Measurements from ENCODE around the gene FBXW11. TPM values are rescaled to one million over a fixed set of nuclear protein-coding genes. Genes with fewer than 3 reads are reported as not detected.

The FBXW11 gene
- total RNA-seq, 1 donor from 2014 or later = 64.7 TPM

DNA sequence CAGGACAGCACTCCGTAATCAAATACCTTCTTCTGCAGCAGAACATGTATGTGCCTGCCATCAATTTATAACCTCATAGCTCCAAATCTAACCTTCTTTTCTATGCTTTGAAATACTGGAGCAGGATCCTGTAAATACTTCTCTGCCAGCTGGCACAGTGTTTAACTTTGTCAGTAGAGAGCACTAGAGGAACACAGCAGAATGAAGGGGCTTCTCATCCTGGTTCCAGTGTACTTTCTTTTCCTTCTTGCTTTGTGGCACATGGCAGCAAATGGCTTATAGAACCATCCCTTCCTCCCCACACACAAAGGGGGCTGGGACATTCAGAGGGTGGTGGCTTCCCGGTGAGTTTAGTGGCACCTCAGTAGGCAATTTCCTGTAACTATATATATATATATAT is 3.8 kb upstream of the FBXW11 start:
- no peak overlapping the region for H3K4me3 Mint-ChIP-seq (ENCODE audit: unreplicated experiment)
- peaks cover 22% of the 10 kb centered on the region for H3K4me1 Mint-ChIP-seq (ENCODE audit: low read depth, unreplicated experiment)
- Histone ChIP-seq H3K4me3 (ENCODE audit: insufficient read depth, low read depth, low read length) (no peak overlapping the region), H3K79me2 (ENCODE audit: insufficient read depth, low read length) (peaks cover 12% of the 10 kb centered on the region), H4K20me1 (ENCODE audit: insufficient read depth, low read length) (peaks cover 14% of the 10 kb centered on the region), H2AFZ (ENCODE audit: low read depth, low read length) (no peak overlapping the region), H3K27me3 (ENCODE audit: insufficient read depth, low read length) (no peaks in the 10 kb centered on the region), H3K4me1 (ENCODE audit: insufficient read depth, low read length) (peaks cover 27% of the 10 kb centered on the region), H3K9me3 (ENCODE audit: insufficient read depth, low read depth, low read length) (no peaks in the 10 kb centered on the region), H3K27ac (ENCODE audit: low read depth, low read length) (no peak overlapping the region), H3K9ac (ENCODE audit: low read length) (no peak overlapping the region), H3K36me3 (ENCODE audit: insufficient read depth, low read length) (no peaks in the 10 kb centered on the region), H3K4me2 (ENCODE audit: low read length) (no peak overlapping the region)
- H3K27me3 Mint-ChIP-seq (ENCODE audit: low read depth, unreplicated experiment) = no peaks in the 10 kb centered on the region
- FAIRE-seq = no peak
- DNase-seq (ENCODE audit: low read depth) = peak; percentile 22
- H3K36me3 Mint-ChIP-seq (ENCODE audit: low read depth, unreplicated experiment) = no peaks in the 10 kb centered on the region
- no peaks in the 10 kb centered on the region for H3K9me3 Mint-ChIP-seq (ENCODE audit: unreplicated experiment)
- H3K27ac Mint-ChIP-seq (ENCODE audit: unreplicated experiment) = no peak overlapping the region
- no peak for TF ChIP-seq EZH2 (IDR thresholded peaks at IDR 0.05; ENCODE audit: insufficient read depth, low read length)
- TF ChIP-seq, protein P1, sequence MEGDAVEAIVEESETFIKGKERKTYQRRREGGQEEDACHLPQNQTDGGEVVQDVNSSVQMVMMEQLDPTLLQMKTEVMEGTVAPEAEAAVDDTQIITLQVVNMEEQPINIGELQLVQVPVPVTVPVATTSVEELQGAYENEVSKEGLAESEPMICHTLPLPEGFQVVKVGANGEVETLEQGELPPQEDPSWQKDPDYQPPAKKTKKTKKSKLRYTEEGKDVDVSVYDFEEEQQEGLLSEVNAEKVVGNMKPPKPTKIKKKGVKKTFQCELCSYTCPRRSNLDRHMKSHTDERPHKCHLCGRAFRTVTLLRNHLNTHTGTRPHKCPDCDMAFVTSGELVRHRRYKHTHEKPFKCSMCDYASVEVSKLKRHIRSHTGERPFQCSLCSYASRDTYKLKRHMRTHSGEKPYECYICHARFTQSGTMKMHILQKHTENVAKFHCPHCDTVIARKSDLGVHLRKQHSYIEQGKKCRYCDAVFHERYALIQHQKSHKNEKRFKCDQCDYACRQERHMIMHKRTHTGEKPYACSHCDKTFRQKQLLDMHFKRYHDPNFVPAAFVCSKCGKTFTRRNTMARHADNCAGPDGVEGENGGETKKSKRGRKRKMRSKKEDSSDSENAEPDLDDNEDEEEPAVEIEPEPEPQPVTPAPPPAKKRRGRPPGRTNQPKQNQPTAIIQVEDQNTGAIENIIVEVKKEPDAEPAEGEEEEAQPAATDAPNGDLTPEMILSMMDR (IDR thresholded peaks at IDR 0.05; ENCODE audit: insufficient read depth, low read depth, low read length) = no peak

DNA sequence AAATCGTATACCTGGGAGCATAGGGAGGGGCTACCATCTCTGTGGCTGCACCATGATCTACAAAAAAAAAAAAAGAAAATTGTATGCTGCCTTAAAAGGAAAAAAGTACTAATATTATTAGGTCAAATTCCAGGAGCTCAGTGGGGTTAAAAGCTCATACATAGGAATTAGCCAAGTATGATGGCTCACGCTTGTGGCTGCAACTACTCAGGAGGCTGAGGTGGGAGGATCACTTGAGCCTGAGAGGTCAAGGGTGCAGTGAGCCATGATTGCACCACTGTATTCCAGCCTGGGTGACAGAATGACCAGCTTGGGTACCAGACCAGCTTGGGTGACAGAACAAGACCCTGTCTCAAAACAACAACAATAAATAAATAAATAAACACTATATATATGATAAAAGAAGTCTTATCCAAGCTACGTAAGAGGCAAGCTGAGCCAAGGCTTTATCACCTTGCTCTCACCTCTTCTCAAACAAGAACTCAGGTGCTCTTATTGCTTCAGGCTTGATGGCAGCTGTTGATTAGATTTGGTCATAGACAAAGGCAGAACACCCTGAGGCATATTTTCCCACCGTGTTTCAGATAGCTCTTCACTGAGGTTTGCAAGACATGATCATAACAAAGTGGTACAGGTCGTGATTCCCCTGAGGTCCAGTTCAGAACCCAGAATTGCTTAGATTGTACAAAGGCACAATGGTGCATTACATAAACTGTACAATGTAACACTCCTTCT is 3.3 kb upstream of the FBXW11 start:
- FAIRE-seq (no peak), DNase-seq (ENCODE audit: low read depth) (no peak)
- Histone ChIP-seq H3K4me2 (ENCODE audit: low read length) (no peak overlapping the region), H3K9me3 (ENCODE audit: insufficient read depth, low read depth, low read length) (no peaks in the 10 kb centered on the region), H2AFZ (ENCODE audit: low read depth, low read length) (no peak overlapping the region), H3K4me1 (ENCODE audit: insufficient read depth, low read length) (peaks cover 32% of the 10 kb centered on the region), H3K4me3 (ENCODE audit: insufficient read depth, low read depth, low read length) (no peak overlapping the region), H3K27me3 (ENCODE audit: insufficient read depth, low read length) (no peaks in the 10 kb centered on the region), H3K27ac (ENCODE audit: low read depth, low read length) (no peak overlapping the region), H3K36me3 (ENCODE audit: insufficient read depth, low read length) (no peaks in the 10 kb centered on the region), H3K79me2 (ENCODE audit: insufficient read depth, low read length) (peaks cover 18% of the 10 kb centered on the region), H4K20me1 (ENCODE audit: insufficient read depth, low read length) (peaks cover 20% of the 10 kb centered on the region), H3K9ac (ENCODE audit: low read length) (no peak overlapping the region)
- Mint-ChIP-seq H3K27me3 (ENCODE audit: low read depth, unreplicated experiment) (no peaks in the 10 kb centered on the region), H3K9me3 (ENCODE audit: unreplicated experiment) (no peaks in the 10 kb centered on the region), H3K27ac (ENCODE audit: unreplicated experiment) (no peak overlapping the region), H3K4me1 (ENCODE audit: low read depth, unreplicated experiment) (peaks cover 23% of the 10 kb centered on the region), H3K36me3 (ENCODE audit: low read depth, unreplicated experiment) (no peaks in the 10 kb centered on the region), H3K4me3 (ENCODE audit: unreplicated experiment) (no peak overlapping the region)
- TF ChIP-seq, protein P1 (IDR thresholded peaks at IDR 0.05; ENCODE audit: insufficient read depth, low read depth, low read length) = no peak
- TF ChIP-seq EZH2 (IDR thresholded peaks at IDR 0.05; ENCODE audit: insufficient read depth, low read length) = no peak

DNA sequence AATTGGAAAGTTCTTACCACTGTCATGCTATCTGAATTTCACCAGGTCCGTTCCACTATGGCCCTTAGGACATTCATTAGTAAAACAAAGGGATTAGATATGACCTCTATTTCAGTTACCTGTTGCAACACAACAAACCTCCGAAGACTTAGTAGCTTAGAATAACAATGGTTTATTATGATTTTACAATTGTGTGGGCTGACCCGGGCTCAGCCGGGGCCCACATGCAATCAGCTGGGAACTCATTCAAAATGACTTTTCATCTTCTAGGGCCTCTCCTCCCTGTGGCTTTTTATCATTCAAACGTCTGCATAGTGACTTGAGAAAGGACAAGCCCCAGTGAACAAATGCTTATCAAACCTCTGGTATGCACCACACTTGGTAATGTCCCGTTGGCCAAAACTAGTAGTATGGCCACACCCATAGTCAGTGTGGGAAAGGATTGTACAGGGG is 2.3 kb upstream of the FBXW11 start:
- Mint-ChIP-seq H3K27me3 (ENCODE audit: low read depth, unreplicated experiment) (no peaks in the 10 kb centered on the region), H3K27ac (ENCODE audit: unreplicated experiment) (no peak overlapping the region), H3K4me1 (ENCODE audit: low read depth, unreplicated experiment) (peaks cover 26% of the 10 kb centered on the region), H3K9me3 (ENCODE audit: unreplicated experiment) (no peaks in the 10 kb centered on the region), H3K4me3 (ENCODE audit: unreplicated experiment) (peak overlapping the region; percentile 71), H3K36me3 (ENCODE audit: low read depth, unreplicated experiment) (no peaks in the 10 kb centered on the region)
- no peak for TF ChIP-seq EZH2 (IDR thresholded peaks at IDR 0.05; ENCODE audit: insufficient read depth, low read length)
- Histone ChIP-seq H3K27ac (ENCODE audit: low read depth, low read length) (peak overlapping the region; percentile 63), H4K20me1 (ENCODE audit: insufficient read depth, low read length) (peaks cover 29% of the 10 kb centered on the region), H3K36me3 (ENCODE audit: insufficient read depth, low read length) (no peaks in the 10 kb centered on the region), H2AFZ (ENCODE audit: low read depth, low read length) (no peak overlapping the region), H3K27me3 (ENCODE audit: insufficient read depth, low read length) (no peaks in the 10 kb centered on the region), H3K4me1 (ENCODE audit: insufficient read depth, low read length) (peaks cover 39% of the 10 kb centered on the region), H3K9me3 (ENCODE audit: insufficient read depth, low read depth, low read length) (no peaks in the 10 kb centered on the region), H3K9ac (ENCODE audit: low read length) (peak overlapping the region; percentile 19), H3K79me2 (ENCODE audit: insufficient read depth, low read length) (peaks cover 28% of the 10 kb centered on the region), H3K4me2 (ENCODE audit: low read length) (peak overlapping the region; percentile 92), H3K4me3 (ENCODE audit: insufficient read depth, low read depth, low read length) (no peak overlapping the region)
- peak; percentile 76 for DNase-seq (ENCODE audit: low read depth)
- FAIRE-seq = no peak

Data from astrocyte (in vitro differentiated cells and primary cell).